Measurements from ENCODE around the gene HS3ST4. TPM values are rescaled to one million over a fixed set of nuclear protein-coding genes. Genes with fewer than 3 reads are reported as not detected.

HS3ST4 gene
- total RNA-seq, 2 experiments from 2014 or later = not detected

GRCh38 chr16:25966172-25967097, 274.7 kb downstream of the HS3ST4 start:
- Mint-ChIP-seq H3K27me3 (peaks cover 3% of the 10 kb centered on the region), H3K4me3 (no peak overlapping the region), H3K9me3 (ENCODE audit: low read depth) (peaks cover 2% of the 10 kb centered on the region), H3K4me1 (peaks cover 22% of the 10 kb centered on the region), H3K27ac (peak overlapping the region; percentile 75), H3K36me3 (no peaks in the 10 kb centered on the region)
- ATAC-seq = peak; percentile 93
- peak; percentile 52 for DNase-seq
- CTCF ChIA-PET = interaction anchor here (1.1 kb wide), 1 partner anchor 679 kb away, joined by 4 read pairs; no protein-coding TSS in a partner anchor

DNA sequence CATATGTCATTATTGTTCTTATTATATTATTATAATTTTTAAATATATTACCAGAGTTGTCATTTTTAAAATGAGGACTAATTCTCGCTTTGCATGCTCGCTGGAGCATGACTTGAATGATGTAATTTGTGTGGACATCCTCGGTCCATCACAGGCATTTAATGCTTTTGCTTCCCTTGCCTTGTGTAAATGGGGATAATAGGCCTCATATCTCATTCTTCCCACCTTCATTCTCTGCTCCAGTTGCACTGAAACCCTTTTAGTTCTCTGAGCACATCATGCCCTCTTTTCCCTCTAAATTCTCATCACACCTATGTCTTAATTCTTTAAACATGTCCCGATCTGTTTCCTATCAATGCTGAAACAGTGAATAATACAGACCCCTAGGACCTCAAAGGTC, 285.4 kb downstream of the HS3ST4 start:
- no peak overlapping the region for H3K27ac Mint-ChIP-seq
- no peaks in the 10 kb centered on the region for H3K36me3 Mint-ChIP-seq

GRCh38 chr16:25978218-25978617, 286.5 kb downstream of the HS3ST4 start:
- ATAC-seq (no peak), DNase-seq (no peak)
- CTCF ChIA-PET = no interaction called here
- H3K27ac Mint-ChIP-seq = no peak overlapping the region
- peaks cover 4% of the 10 kb centered on the region for H3K27me3 Mint-ChIP-seq
- H3K36me3 Mint-ChIP-seq = no peaks in the 10 kb centered on the region
- no peaks in the 10 kb centered on the region for H3K4me1 Mint-ChIP-seq
- no peak overlapping the region for H3K4me3 Mint-ChIP-seq
- no peaks in the 10 kb centered on the region for H3K9me3 Mint-ChIP-seq (ENCODE audit: low read depth)

More for the DNA sequence above, 285.4 kb downstream of the HS3ST4 start:
- Mint-ChIP-seq H3K4me3 (no peak overlapping the region), H3K27me3 (peaks cover 4% of the 10 kb centered on the region), H3K4me1 (no peaks in the 10 kb centered on the region), H3K9me3 (ENCODE audit: low read depth) (no peaks in the 10 kb centered on the region)
- no peak for ATAC-seq
- CTCF ChIA-PET = no interaction called here
- no peak for DNase-seq

- no peaks in the 10 kb centered on the region for H3K4me1 Mint-ChIP-seq
- no peaks in the 10 kb centered on the region for H3K36me3 Mint-ChIP-seq
- no peak overlapping the region for H3K4me3 Mint-ChIP-seq
- no peaks in the 10 kb centered on the region for H3K9me3 Mint-ChIP-seq (ENCODE audit: low read depth)
- ATAC-seq (no peak), DNase-seq (no peak)
- no peak overlapping the region for H3K27ac Mint-ChIP-seq
- H3K27me3 Mint-ChIP-seq = no peaks in the 10 kb centered on the region
- CTCF ChIA-PET = no interaction called here
These were observed 296.3 kb downstream of the HS3ST4 start for GRCh38 chr16:25988084-25988483.

DNA sequence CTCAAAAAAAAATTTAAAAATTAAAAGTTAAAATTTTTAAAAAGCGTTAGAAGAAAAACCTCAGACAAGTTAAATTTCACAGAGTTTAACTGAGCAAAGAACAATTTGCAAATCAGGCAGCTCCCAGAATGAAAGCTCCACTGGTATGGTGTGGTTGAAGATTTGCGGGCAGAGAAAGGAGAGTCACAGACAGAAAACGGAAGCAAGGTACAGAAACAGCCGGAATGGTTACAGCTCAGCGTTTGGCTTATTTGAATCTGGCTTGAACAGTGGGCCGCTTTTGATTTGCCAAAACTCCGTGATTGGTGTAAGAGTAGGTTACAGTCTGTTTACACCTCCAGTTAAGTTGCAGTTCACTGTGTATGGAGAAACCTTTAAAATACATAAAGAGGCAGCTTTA, 297.1 kb downstream of the HS3ST4 start:
- CTCF ChIA-PET = no interaction called here

DNA sequence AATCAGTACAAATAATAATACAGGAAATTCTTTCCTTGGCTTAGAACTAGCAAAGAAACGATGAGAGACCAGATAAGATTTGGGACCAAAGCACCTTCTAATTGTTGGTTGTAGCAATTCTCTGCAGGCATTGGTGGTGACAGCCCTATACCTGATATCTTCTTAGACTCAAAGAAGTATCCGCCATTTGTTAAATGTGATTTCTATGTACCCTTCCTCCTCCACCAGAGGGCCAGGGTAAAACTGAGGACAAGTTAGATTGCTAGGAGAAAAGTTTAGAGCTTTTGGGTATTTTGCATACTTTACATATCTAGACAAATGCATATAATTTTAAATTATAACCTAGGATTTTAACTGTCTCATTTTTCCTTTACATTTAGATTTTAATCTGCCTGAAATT, 304.3 kb downstream of the HS3ST4 start:
- Mint-ChIP-seq H3K4me1 (no peaks in the 10 kb centered on the region), H3K36me3 (no peaks in the 10 kb centered on the region), H3K4me3 (no peak overlapping the region), H3K27me3 (no peaks in the 10 kb centered on the region), H3K9me3 (ENCODE audit: low read depth) (no peaks in the 10 kb centered on the region), H3K27ac (no peak overlapping the region)
- ATAC-seq = no peak
- CTCF ChIA-PET = interaction anchor here (0.5 kb wide), 2 partner anchors 1058 to 1615 kb away, joined by 3 to 4 read pairs; no protein-coding TSS in a partner anchor
- no peak for DNase-seq

More for the DNA sequence above, 297.1 kb downstream of the HS3ST4 start:
- Mint-ChIP-seq H3K4me3 (no peak overlapping the region), H3K9me3 (ENCODE audit: low read depth) (no peaks in the 10 kb centered on the region), H3K27me3 (no peaks in the 10 kb centered on the region), H3K4me1 (no peaks in the 10 kb centered on the region), H3K36me3 (no peaks in the 10 kb centered on the region), H3K27ac (no peak overlapping the region)
- DNase-seq = no peak
- ATAC-seq = no peak

GRCh38 chr16:26005336-26005735, 313.6 kb downstream of the HS3ST4 start:
- Mint-ChIP-seq H3K9me3 (ENCODE audit: low read depth) (no peaks in the 10 kb centered on the region), H3K36me3 (no peaks in the 10 kb centered on the region), H3K27ac (no peak overlapping the region), H3K27me3 (no peaks in the 10 kb centered on the region), H3K4me3 (no peak overlapping the region), H3K4me1 (no peaks in the 10 kb centered on the region)
- ATAC-seq (no peak), DNase-seq (no peak)
- CTCF ChIA-PET = no interaction called here

DNA sequence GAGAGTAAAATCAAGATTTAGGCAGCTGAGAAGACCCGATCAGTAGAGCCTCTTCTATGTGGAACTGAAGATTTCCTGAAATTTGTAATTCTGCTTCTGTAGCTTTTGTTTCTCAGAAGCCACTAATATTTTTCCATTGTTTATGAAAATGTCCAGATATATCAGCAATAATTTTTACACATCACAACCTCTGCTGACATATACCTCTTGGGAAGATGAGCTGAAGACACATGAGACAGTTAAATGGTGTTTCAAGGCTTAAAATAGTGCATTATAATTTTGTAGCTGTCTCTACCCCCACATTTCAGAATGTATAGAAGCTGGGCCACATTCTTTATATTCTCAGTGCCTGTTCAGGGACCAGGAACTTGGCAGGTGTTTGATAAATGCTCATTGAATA, 320.6 kb downstream of the HS3ST4 start:
- ATAC-seq = no peak
- Mint-ChIP-seq H3K9me3 (ENCODE audit: low read depth) (peaks cover 14% of the 10 kb centered on the region), H3K27me3 (no peaks in the 10 kb centered on the region), H3K4me3 (no peak overlapping the region), H3K36me3 (no peaks in the 10 kb centered on the region), H3K27ac (no peak overlapping the region), H3K4me1 (no peaks in the 10 kb centered on the region)
- DNase-seq = no peak
- CTCF ChIA-PET = no interaction called here

DNA sequence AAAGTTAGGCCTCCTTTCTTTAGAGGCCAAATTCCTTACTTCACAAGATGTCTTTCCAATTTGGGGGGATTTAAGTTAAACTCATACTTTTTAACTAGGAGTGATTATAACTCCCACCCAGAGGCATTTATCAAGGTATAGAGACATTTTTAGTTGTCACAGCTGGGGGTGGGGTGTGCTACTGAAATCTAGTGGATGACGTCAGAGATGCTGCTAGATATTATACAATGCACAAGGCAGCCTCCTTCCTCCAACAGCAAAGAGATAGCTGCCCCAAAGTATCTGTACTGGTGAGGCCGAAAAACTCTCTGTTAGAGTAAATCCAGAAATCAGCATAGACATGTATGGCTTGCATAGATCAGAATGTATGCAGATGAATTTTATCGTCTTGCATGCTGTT, 324.0 kb downstream of the HS3ST4 start:
- no peak overlapping the region for H3K27ac Mint-ChIP-seq
- no peak overlapping the region for H3K4me3 Mint-ChIP-seq
- DNase-seq (no peak), ATAC-seq (no peak)
- peaks cover 14% of the 10 kb centered on the region for H3K9me3 Mint-ChIP-seq (ENCODE audit: low read depth)
- no peaks in the 10 kb centered on the region for H3K36me3 Mint-ChIP-seq
- H3K4me1 Mint-ChIP-seq = no peaks in the 10 kb centered on the region
- CTCF ChIA-PET = no interaction called here
- peaks cover 2% of the 10 kb centered on the region for H3K27me3 Mint-ChIP-seq

DNA sequence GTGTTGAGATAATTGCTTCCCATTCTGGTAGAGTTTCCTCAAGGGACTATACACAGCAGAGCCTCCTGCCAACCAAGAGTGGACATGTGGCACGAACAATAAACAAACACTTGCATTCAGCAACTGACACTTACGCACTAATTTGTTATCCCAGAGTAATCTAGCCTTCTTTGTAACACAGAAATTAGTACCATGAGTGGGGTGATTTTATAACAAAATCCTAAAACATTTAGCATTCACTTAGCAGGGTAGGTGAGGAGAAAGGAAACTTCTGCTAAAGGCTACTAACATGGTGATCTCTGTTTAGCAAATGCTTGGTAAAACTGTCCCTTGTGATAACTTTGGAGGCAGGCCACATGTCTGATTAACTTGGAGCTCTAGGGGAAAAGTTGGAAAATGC, 325.2 kb downstream of the HS3ST4 start:
- ATAC-seq (no peak), DNase-seq (no peak)
- H3K27me3 Mint-ChIP-seq = peaks cover 2% of the 10 kb centered on the region
- no peaks in the 10 kb centered on the region for H3K4me1 Mint-ChIP-seq
- H3K9me3 Mint-ChIP-seq (ENCODE audit: low read depth) = peaks cover 14% of the 10 kb centered on the region
- CTCF ChIA-PET = no interaction called here
- H3K27ac Mint-ChIP-seq = no peak overlapping the region
- no peak overlapping the region for H3K4me3 Mint-ChIP-seq
- no peaks in the 10 kb centered on the region for H3K36me3 Mint-ChIP-seq

DNA sequence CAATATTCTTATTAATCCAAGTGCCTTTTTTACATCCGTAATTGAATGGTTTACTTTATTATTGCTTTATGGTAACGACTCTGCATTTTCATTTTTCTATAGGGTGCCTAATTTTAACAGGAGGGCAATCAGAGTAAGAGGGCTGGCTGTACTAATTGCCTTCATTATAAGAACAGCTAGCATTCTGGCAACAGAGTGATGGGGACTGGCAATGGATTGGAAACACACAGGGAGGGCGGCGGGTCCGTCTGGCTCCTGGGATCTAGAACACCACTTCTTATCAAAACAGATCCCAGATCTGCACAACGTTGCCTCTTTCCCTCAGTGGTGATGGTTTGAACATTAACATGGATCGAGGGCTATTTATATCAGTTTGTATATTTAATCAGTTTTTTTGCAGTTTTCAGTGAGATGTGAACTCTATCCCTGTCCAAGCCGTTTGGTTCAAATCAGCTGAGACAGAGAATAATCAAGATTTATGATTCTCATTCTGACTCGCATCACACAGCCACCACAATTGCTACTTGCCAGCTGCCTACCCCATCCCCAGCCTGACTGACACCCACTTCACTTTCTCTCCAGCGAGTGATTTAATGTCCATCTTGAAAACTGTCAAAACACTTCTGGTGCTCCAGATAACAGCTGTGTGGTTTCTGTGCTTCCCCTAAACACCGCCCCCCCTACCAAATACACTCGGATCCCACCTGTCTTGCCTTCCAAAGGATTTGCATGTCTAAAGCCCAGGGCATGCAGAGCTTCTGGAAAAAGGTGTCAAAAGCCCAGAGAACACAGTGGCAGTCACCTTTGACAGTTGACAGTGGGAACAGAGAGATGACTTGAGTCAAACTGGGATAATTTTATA, 327.9 kb downstream of the HS3ST4 start:
- Mint-ChIP-seq H3K4me1 (no peaks in the 10 kb centered on the region), H3K27me3 (peaks cover 2% of the 10 kb centered on the region), H3K27ac (no peak overlapping the region), H3K4me3 (no peak overlapping the region), H3K36me3 (no peaks in the 10 kb centered on the region), H3K9me3 (ENCODE audit: low read depth) (peaks cover 8% of the 10 kb centered on the region)
- DNase-seq (no peak), ATAC-seq (no peak)
- CTCF ChIA-PET = no interaction called here

GRCh38 chr16:26026709-26027450, 335.1 kb downstream of the HS3ST4 start:
- no peaks in the 10 kb centered on the region for H3K9me3 Mint-ChIP-seq (ENCODE audit: low read depth)
- ATAC-seq (no peak), DNase-seq (no peak)
- H3K27ac Mint-ChIP-seq = no peak overlapping the region
- no peaks in the 10 kb centered on the region for H3K27me3 Mint-ChIP-seq
- no peak overlapping the region for H3K4me3 Mint-ChIP-seq
- no peaks in the 10 kb centered on the region for H3K36me3 Mint-ChIP-seq
- CTCF ChIA-PET = no interaction called here
- no peaks in the 10 kb centered on the region for H3K4me1 Mint-ChIP-seq

- ATAC-seq = no peak
- Mint-ChIP-seq H3K4me1 (no peaks in the 10 kb centered on the region), H3K27ac (no peak overlapping the region), H3K4me3 (no peak overlapping the region), H3K36me3 (no peaks in the 10 kb centered on the region), H3K27me3 (no peaks in the 10 kb centered on the region), H3K9me3 (ENCODE audit: low read depth) (no peaks in the 10 kb centered on the region)
- CTCF ChIA-PET = no interaction called here
- no peak for DNase-seq
These were observed 339.5 kb downstream of the HS3ST4 start for GRCh38 chr16:26031286-26031685.
